H7 (cell line): ENCODE results near the gene ABR. TPM values are rescaled to one million over a fixed set of nuclear protein-coding genes. Genes with fewer than 3 reads are reported as not detected.
A peak's percentile ranks its signal among the peaks of the same experiment; 100 is the strongest.

Source experiments
- DNase-seq: peaks from one replicate; pipeline ENCODE4 v3.0.0; 2012
- H3K27me3 ChIP-seq: 2 replicates; pipeline ENCODE4 v1.6.0; 2011; ENCODE audit warnings: mild to moderate bottlenecking, low read length; ENCODE audit not compliant: control insufficient read depth, insufficient read depth
- H3K36me3 ChIP-seq: replicated peaks from 2 replicates; pipeline ENCODE4 v1.5.1; 2011; ENCODE audit warnings: low read length; ENCODE audit not compliant: control insufficient read depth, insufficient read depth
- H3K4me3 ChIP-seq: 2 replicates; pipeline ENCODE4 v1.5.1; 2011; ENCODE audit warnings: low read depth, mild to moderate bottlenecking, control low read depth, low read length, moderate library complexity; ENCODE audit not compliant: insufficient read depth
- total RNA-seq: library from RNA; depleted of rRNA; stranded (reverse); fragments of >200 nt; shearing (Covaris generic); gene quantifications from 2 replicates; pipeline ENCODE4 v1.2.3, GENCODE V29; 2014

ABR gene
- total RNA-seq, 1 experiment from 2014 or later, result 31.6 TPM

- H3K4me3 ChIP-seq, result no peak overlapping the region
- DNase-seq, result peak; percentile 49
- H3K36me3 ChIP-seq, result peaks cover 2% of the 10 kb centered on the region
- H3K27me3 ChIP-seq, result no peaks in the 10 kb centered on the region
Observed at GRCh38 chr17:1007310-1008007, 172.3 kb downstream of the ABR start.

GRCh38 chr17:1006054-1006453 is 173.7 kb downstream of the ABR start:
- H3K36me3 ChIP-seq, result peaks cover 5% of the 10 kb centered on the region
- no peak overlapping the region for H3K4me3 ChIP-seq
- DNase-seq, result peak; percentile 71
- no peaks in the 10 kb centered on the region for H3K27me3 ChIP-seq

- peak; percentile 55 for DNase-seq
- Histone ChIP-seq H3K4me3 (no peak overlapping the region), H3K36me3 (peaks cover 7% of the 10 kb centered on the region), H3K27me3 (no peaks in the 10 kb centered on the region)
Observed at GRCh38 chr17:1005361-1005946, 174.3 kb downstream of the ABR start.

GRCh38 chr17:1004769-1005295 is 174.9 kb downstream of the ABR start:
- Histone ChIP-seq H3K36me3 (peaks cover 9% of the 10 kb centered on the region), H3K4me3 (no peak overlapping the region), H3K27me3 (no peaks in the 10 kb centered on the region)
- DNase-seq, result peak; percentile 75

GRCh38 chr17:1003972-1004768 is 175.6 kb downstream of the ABR start:
- H3K4me3 ChIP-seq, result no peak overlapping the region
- peak; percentile 58 for DNase-seq
- H3K27me3 ChIP-seq, result no peaks in the 10 kb centered on the region
- H3K36me3 ChIP-seq, result peaks cover 13% of the 10 kb centered on the region

GRCh38 chr17:1003633-1003971 is 176.2 kb downstream of the ABR start:
- H3K4me3 ChIP-seq, result no peak overlapping the region
- no peak for DNase-seq
- H3K36me3 ChIP-seq, result peaks cover 13% of the 10 kb centered on the region
- no peaks in the 10 kb centered on the region for H3K27me3 ChIP-seq

GRCh38 chr17:1002771-1003555 is 176.8 kb downstream of the ABR start:
- DNase-seq, result no peak
- H3K36me3 ChIP-seq, result peaks cover 13% of the 10 kb centered on the region

GRCh38 chr17:1002412-1002753 is 177.4 kb downstream of the ABR start:
- H3K36me3 ChIP-seq, result peaks cover 13% of the 10 kb centered on the region
- H3K27me3 ChIP-seq, result no peaks in the 10 kb centered on the region
- H3K4me3 ChIP-seq, result no peak overlapping the region
- DNase-seq, result no peak

More at GRCh38 chr17:1002771-1003555, 176.8 kb downstream of the ABR start:
- no peak overlapping the region for H3K4me3 ChIP-seq
- no peaks in the 10 kb centered on the region for H3K27me3 ChIP-seq

GRCh38 chr17:1001640-1002411 is 178.0 kb downstream of the ABR start:
- DNase-seq, result no peak
- Histone ChIP-seq H3K27me3 (no peaks in the 10 kb centered on the region), H3K36me3 (peaks cover 12% of the 10 kb centered on the region), H3K4me3 (no peak overlapping the region)

GRCh38 chr17:1000597-1001461 is 179.0 kb downstream of the ABR start:
- no peak overlapping the region for H3K4me3 ChIP-seq
- no peaks in the 10 kb centered on the region; the same call in 1 of the 2 replicates for H3K27me3 ChIP-seq
- H3K36me3 ChIP-seq, result peaks cover 12% of the 10 kb centered on the region
- no peak for DNase-seq

- H3K27me3 ChIP-seq, result no peaks in the 10 kb centered on the region; the same call in 1 of the 2 replicates
Observed at GRCh38 chr17:998111-998510, 181.7 kb downstream of the ABR start.

GRCh38 chr17:996554-997344 is 183.0 kb downstream of the ABR start, which contains the start of gene TIMM22:
Gene TIMM22, plus strand, starts transcription at chr17:997129. Its CDS starts 14 bp downstream, at chr17:997143.
- Histone ChIP-seq H3K27me3 (no peaks in the 10 kb centered on the region; the same call in 1 of the 2 replicates), H3K4me3 (peak within 1 kb of the TSS; percentile 78), H3K36me3 (peaks cover 12% of the 10 kb centered on the region)
- peak; percentile 99 for DNase-seq

More at GRCh38 chr17:998111-998510, 181.7 kb downstream of the ABR start:
- peaks cover 12% of the 10 kb centered on the region for H3K36me3 ChIP-seq
- 0 out of 2 replicates have a peak overlapping the region, but pooled peaks have one; percentile 78 for H3K4me3 ChIP-seq
- DNase-seq, result no peak
